Measurements from ENCODE around the gene NCAPD2. TPM values are rescaled to one million over a fixed set of nuclear protein-coding genes. Genes with fewer than 3 reads are reported as not detected.

The NCAPD2 gene
- total and polyA plus RNA-seq, 7 donors: 9.0 to 89.5 (median 13.3) TPM

DNA sequence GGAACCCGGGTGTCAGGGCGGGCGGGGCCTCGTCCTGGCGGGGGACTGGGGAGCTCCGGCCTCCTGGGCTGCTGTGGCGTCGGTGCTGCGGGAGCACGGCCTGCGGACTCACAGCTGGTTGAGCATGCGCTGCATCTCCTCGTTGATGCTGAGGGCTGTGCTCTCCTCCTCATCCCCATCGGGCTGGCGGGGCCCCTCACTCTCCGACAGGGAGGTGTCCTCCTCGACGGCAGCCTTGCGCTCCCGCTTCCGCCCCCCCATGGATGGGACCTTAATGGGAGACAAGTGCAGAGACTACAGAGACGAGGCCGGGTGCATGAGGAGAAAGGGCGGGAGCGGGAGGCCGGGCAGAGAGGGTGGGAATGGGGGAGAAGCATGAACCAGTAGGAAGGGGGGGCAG is 54.7 kb downstream of the NCAPD2 start:
- H3K36me3 ChIP-seq: peaks cover 12 to 57% (median 30%) of the 10 kb centered on the region in 4 donors
- intact Hi-C loops (cut with DNase I): no loop called here

DNA sequence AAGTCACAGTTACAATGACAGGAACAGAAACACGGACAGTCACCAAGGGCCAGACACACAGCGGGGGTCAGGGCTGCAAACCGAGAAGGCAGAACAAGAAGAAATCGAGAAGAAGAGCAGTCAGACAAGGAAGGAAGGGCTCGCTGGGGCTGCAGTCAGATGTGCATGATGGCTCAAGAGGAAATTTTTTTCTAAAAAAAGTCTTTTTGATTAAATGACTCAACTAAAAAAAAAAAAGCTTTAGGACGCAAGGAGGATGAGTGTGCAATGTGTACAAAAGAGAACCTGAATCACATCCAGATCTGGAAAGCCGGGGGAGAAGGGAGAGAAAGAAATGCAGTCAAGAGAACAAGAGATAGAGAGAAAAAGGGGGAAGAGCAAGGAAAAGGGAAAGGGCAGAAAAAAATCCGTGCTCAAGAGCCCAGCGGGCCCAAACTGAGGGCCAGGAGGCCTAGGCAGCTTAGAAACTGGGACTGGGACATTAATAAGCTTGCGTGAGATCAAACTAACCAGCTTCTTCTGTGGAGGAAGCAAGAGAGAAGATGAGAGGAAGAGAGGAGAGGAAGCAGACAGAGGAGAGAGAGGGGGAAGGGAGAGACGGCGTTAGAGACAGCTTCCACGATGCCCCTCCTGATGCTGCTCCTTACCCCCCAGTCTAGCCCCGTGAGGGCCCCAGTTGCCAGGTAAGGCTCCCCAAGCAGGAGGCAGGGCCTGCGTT is 55.2 kb downstream of the NCAPD2 start:
- H3K36me3 ChIP-seq: peaks cover 12 to 54% (median 30%) of the 10 kb centered on the region in 4 donors
- peak overlapping the region; percentile 88 to 95 (median 94) for H3K27ac ChIP-seq
- intact Hi-C loops (cut with DNase I): no loop called here

More for the DNA sequence above, 54.7 kb downstream of the NCAPD2 start:
- WGBS, 2 donors: 91 to 92% methylated on average over 26 of the region's 26 CpGs
- no peak overlapping the region for H3K4me3 ChIP-seq
- H3K9me3 ChIP-seq: no peaks in the 10 kb centered on the region
- peak overlapping the region; percentile 88 to 95 (median 94) for H3K27ac ChIP-seq
- H3K4me1 ChIP-seq: peaks cover 0 to 63% (median 56%) of the 10 kb centered on the region in 4 donors
- DNase-seq: peak; percentile 70
- no peaks in the 10 kb centered on the region for H3K27me3 ChIP-seq
- no peak for TF ChIP-seq POLR2AphosphoS5 (IDR thresholded peaks at IDR 0.05)
- TF ChIP-seq EP300 (IDR thresholded peaks at IDR 0.05): no peak
- no peak for TF ChIP-seq POLR2A (IDR thresholded peaks at IDR 0.05)
- TF ChIP-seq, protein P1, sequence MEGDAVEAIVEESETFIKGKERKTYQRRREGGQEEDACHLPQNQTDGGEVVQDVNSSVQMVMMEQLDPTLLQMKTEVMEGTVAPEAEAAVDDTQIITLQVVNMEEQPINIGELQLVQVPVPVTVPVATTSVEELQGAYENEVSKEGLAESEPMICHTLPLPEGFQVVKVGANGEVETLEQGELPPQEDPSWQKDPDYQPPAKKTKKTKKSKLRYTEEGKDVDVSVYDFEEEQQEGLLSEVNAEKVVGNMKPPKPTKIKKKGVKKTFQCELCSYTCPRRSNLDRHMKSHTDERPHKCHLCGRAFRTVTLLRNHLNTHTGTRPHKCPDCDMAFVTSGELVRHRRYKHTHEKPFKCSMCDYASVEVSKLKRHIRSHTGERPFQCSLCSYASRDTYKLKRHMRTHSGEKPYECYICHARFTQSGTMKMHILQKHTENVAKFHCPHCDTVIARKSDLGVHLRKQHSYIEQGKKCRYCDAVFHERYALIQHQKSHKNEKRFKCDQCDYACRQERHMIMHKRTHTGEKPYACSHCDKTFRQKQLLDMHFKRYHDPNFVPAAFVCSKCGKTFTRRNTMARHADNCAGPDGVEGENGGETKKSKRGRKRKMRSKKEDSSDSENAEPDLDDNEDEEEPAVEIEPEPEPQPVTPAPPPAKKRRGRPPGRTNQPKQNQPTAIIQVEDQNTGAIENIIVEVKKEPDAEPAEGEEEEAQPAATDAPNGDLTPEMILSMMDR (IDR thresholded peaks at IDR 0.05): no peak

DNA sequence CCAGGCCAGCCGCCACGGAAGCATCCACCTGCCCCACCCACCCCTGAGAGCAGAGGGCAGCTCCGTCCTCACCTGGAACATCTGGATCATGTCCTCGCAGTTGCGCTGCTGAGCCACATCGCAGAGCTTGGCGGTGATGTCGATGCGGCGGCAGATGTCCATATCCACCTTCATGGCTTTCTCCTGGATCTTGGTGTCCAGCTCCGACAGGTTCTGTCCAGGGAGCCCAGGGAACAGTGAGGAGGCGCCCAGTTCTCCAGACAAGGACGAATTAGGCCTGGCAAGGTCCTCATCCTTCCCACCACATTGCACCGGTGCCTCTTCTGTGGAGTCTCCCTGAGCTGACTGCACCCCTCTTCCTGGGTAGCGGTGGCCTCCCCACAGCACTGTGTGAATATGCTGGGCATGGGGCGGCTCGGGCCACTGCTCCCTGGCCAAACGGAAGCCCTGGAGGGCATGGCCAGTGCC is 55.8 kb downstream of the NCAPD2 start:
- H3K36me3 ChIP-seq: peaks cover 8 to 48% (median 26%) of the 10 kb centered on the region in 4 donors
- intact Hi-C loops (cut with DNase I): loop anchor here (5.0 to 10.0 kb wide), 3 partner anchors 57 to 335 kb away; partner anchors contain the start of genes MRPL51 and NCAPD2
- no peaks in the 10 kb centered on the region for H3K27me3 ChIP-seq
- no peaks in the 10 kb centered on the region for H3K9me3 ChIP-seq
- 90 to 95% methylated on average over 18 of the region's 18 CpGs for WGBS, 2 donors
- H3K4me1 ChIP-seq: peaks cover 0 to 75% (median 67%) of the 10 kb centered on the region in 4 donors
- TF ChIP-seq EP300 (IDR thresholded peaks at IDR 0.05): no peak
- TF ChIP-seq, protein P1 (IDR thresholded peaks at IDR 0.05): no peak
- TF ChIP-seq POLR2A (IDR thresholded peaks at IDR 0.05): no peak
- no peak for TF ChIP-seq POLR2AphosphoS5 (IDR thresholded peaks at IDR 0.05)
- H3K27ac ChIP-seq: peak overlapping the region; percentile 88 to 95 (median 94)
- peak; percentile 63 for DNase-seq
- H3K4me3 ChIP-seq: no peak overlapping the region

More for the DNA sequence above, 55.2 kb downstream of the NCAPD2 start:
- TF ChIP-seq POLR2AphosphoS5 (IDR thresholded peaks at IDR 0.05): no peak
- no peak for TF ChIP-seq EP300 (IDR thresholded peaks at IDR 0.05)
- no peak for TF ChIP-seq POLR2A (IDR thresholded peaks at IDR 0.05)
- TF ChIP-seq, protein P1 (IDR thresholded peaks at IDR 0.05): no peak
- 84 to 86% methylated on average over 15 of the region's 15 CpGs for WGBS, 2 donors
- peaks cover 0 to 69% (median 61%) of the 10 kb centered on the region in 4 donors for H3K4me1 ChIP-seq
- H3K27me3 ChIP-seq: no peaks in the 10 kb centered on the region
- DNase-seq: no peak
- no peaks in the 10 kb centered on the region for H3K9me3 ChIP-seq
- no peak overlapping the region for H3K4me3 ChIP-seq

DNA sequence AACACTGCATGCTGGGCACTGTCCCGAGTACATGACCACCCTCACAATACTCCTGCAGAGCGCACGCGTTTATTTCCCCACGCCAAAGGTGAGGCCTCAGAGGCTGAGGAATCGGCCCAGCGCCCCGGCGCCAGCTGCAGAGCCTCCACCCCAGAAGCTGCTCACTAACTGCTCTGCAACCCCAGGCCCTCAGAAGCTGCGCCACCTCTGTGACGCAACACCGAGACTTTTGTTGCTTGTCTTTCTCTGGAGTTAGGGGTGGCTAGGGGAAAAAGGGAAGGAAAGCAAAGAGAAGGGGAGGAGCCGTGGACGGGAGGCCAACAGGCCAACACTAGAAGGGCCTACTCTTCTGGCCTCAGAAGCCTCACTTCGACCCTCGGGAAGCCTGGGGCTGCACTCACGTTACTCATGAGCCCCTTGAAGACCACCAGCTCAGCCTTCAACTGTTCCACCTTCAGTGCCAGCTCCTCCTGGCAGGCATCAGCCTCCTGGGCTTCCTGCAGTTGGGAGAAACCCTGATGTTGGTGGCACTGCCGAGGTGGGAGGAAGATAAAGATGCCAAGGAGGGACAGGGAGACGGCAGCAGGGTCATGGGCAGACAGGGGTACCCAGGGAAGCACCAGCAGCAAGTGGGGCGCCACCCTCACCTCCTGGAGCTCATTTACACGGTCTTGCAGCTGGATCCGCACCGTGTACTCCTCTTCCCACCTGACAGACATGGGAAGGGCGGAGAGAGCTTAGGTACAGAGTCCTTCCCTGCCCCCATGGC is 56.6 kb downstream of the NCAPD2 start:
- intact Hi-C loops (cut with DNase I): loop anchor here (5.0 to 10.0 kb wide), 3 partner anchors 58 to 336 kb away; partner anchors contain the start of genes MRPL51 and NCAPD2

More for the DNA sequence above, 56.6 kb downstream of the NCAPD2 start:
- H3K27ac ChIP-seq: peak overlapping the region; percentile 88 to 95 (median 94)
- no peaks in the 10 kb centered on the region for H3K27me3 ChIP-seq
- WGBS, 2 donors: 87% methylated on average over 24 of the region's 24 CpGs
- H3K36me3 ChIP-seq: peaks cover 7 to 41% (median 23%) of the 10 kb centered on the region in 4 donors
- peaks cover 0 to 80% (median 71%) of the 10 kb centered on the region in 4 donors for H3K4me1 ChIP-seq
- no peaks in the 10 kb centered on the region for H3K9me3 ChIP-seq
- TF ChIP-seq EP300 (IDR thresholded peaks at IDR 0.05): no peak
- TF ChIP-seq, protein P1 (IDR thresholded peaks at IDR 0.05): no peak
- TF ChIP-seq POLR2A (IDR thresholded peaks at IDR 0.05): no peak
- peak in 1 of 4 donors; percentile 23 for TF ChIP-seq POLR2AphosphoS5 (IDR thresholded peaks at IDR 0.05)
- DNase-seq: no peak
- H3K4me3 ChIP-seq: no peak overlapping the region
